RWPE2 (cell line): Measurements from ENCODE around the gene MINPP1.

Experiments
- ATAC-seq: fragments of 200-7000 bp; cut with Tn5 transposase; 3 replicates; pipeline ENCODE4 v1.9.1; 2021; ENCODE audit warnings: low read depth
- DNase-seq: peaks from one replicate; pipeline ENCODE4 v3.0.0-alpha.2; 2020; ENCODE audit warnings: low spot score
- H3K27ac ChIP-seq: fragments of 450-650 bp; 2 replicates; pipeline ENCODE4 v1.5.1; 2017; ENCODE audit warnings: mild to moderate bottlenecking; ENCODE audit not compliant: poor library complexity, severe bottlenecking
- H3K27me3 ChIP-seq: fragments of 250-450 bp; sonication (Bioruptor Pico); 2 replicates; pipeline ENCODE4 v1.5.1; 2021; ENCODE audit warnings: mild to moderate bottlenecking, moderate library complexity; ENCODE audit not compliant: insufficient read depth, poor library complexity, severe bottlenecking
- H3K36me3 ChIP-seq: fragments of 250-450 bp; sonication (Bioruptor Pico); 2 replicates; pipeline ENCODE4 v1.5.1; 2020; ENCODE audit warnings: low read depth, mild to moderate bottlenecking, moderate library complexity
- H3K4me1 ChIP-seq: fragments of 250-450 bp; sonication (Bioruptor Pico); 2 replicates; pipeline ENCODE4 v1.5.1; 2021; ENCODE audit warnings: mild to moderate bottlenecking, moderate library complexity; ENCODE audit not compliant: insufficient read depth, poor library complexity, severe bottlenecking
- H3K4me3 ChIP-seq: fragments of 250-450 bp; sonication (Bioruptor Pico); 2 replicates; pipeline ENCODE4 v1.5.1; 2021; ENCODE audit warnings: mild to moderate bottlenecking, moderate library complexity; ENCODE audit not compliant: severe bottlenecking
- H3K9me3 ChIP-seq: fragments of 250-450 bp; sonication (Bioruptor Pico); 2 replicates; pipeline ENCODE4 v1.5.1; 2021; ENCODE audit warnings: mild to moderate bottlenecking, moderate library complexity; ENCODE audit not compliant: severe bottlenecking
- TF ChIP-seq, protein P1 (sequence below): fragments of 450-650 bp; IDR thresholded peaks from one replicate; pipeline ENCODE4 v1.5.1; 2017; ENCODE audit warnings: mild to moderate bottlenecking, moderate library complexity; ENCODE audit not compliant: poor library complexity, severe bottlenecking

MINPP1 gene

DNA sequence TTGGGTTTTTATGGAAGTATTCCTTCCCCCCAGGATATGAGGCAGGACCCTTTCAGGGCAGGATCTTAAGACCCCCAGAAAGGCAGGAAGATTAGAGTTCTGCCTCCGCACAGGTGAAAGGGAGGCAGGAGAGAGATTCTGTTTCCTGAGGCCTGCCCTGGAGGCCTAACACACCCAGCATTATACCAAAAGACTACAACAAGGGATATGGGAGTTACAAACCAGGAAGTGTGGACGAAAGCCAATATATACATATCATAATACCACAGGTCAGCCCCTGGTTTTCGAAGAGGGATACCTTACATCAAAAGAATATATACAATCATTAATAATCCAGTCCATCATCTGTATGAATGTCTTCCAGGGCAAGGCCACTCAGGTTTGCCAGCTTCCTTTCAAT, 14.2 kb downstream of the MINPP1 start:
- TF ChIP-seq, protein P1, sequence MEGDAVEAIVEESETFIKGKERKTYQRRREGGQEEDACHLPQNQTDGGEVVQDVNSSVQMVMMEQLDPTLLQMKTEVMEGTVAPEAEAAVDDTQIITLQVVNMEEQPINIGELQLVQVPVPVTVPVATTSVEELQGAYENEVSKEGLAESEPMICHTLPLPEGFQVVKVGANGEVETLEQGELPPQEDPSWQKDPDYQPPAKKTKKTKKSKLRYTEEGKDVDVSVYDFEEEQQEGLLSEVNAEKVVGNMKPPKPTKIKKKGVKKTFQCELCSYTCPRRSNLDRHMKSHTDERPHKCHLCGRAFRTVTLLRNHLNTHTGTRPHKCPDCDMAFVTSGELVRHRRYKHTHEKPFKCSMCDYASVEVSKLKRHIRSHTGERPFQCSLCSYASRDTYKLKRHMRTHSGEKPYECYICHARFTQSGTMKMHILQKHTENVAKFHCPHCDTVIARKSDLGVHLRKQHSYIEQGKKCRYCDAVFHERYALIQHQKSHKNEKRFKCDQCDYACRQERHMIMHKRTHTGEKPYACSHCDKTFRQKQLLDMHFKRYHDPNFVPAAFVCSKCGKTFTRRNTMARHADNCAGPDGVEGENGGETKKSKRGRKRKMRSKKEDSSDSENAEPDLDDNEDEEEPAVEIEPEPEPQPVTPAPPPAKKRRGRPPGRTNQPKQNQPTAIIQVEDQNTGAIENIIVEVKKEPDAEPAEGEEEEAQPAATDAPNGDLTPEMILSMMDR: no peak
- H3K27ac ChIP-seq: no peak overlapping the region
- ATAC-seq (no peak), DNase-seq (no peak)
- no peak overlapping the region for H3K4me3 ChIP-seq
- H3K4me1 ChIP-seq: no peaks in the 10 kb centered on the region
- no peaks in the 10 kb centered on the region for H3K9me3 ChIP-seq
- H3K27me3 ChIP-seq: no peaks in the 10 kb centered on the region
- peaks cover 63% of the 10 kb centered on the region for H3K36me3 ChIP-seq

DNA sequence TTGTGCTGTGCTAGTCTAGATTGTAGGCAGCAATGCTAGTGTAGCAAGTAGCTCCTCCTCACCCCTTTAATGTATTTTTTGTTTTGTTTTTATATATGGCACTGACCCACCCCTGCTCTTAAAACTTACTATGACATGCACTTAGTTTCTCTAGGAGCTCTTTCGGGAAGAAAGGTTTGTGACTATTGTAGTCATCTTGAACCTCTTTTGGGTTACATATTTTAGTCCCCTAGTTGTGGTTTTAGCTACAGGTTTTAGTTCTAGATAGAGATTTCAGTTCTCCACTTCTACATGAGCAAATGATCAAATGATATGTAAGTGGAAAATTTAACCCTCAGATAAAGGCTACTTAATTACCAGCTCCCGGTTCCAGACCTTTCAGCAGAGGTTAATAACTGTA, 14.9 kb downstream of the MINPP1 start:
- Histone ChIP-seq H3K9me3 (no peaks in the 10 kb centered on the region), H3K4me3 (no peak overlapping the region), H3K27ac (no peak overlapping the region), H3K27me3 (no peaks in the 10 kb centered on the region), H3K4me1 (no peaks in the 10 kb centered on the region), H3K36me3 (peaks cover 59% of the 10 kb centered on the region)
- DNase-seq (no peak), ATAC-seq (no peak)
- TF ChIP-seq, protein P1: no peak

DNA sequence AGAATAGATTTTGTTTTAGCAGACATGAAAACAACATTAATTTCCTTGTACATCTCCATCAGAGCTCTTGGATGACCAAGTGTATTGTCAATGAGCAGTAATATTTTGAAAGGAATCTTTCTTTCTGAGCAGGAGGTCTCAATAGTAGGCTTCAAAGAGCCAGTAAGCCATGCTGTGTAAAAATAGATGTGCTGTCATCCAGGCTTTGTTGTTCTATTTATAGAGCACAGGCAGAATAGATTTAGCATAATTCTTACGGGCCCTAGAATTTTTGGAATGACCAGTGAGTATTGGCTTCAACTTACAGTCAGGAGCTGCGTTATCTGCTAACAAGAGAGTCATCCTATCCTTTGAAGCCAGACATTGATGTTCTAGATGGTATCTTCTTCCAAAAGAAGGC, 19.0 kb downstream of the MINPP1 start:
- H3K27ac ChIP-seq: no peak overlapping the region
- peaks cover 53% of the 10 kb centered on the region for H3K36me3 ChIP-seq
- H3K4me1 ChIP-seq: no peaks in the 10 kb centered on the region
- H3K4me3 ChIP-seq: no peak overlapping the region
- no peaks in the 10 kb centered on the region for H3K9me3 ChIP-seq
- DNase-seq: no peak
- no peaks in the 10 kb centered on the region for H3K27me3 ChIP-seq
- ATAC-seq: no peak
- TF ChIP-seq, protein P1: no peak

DNA sequence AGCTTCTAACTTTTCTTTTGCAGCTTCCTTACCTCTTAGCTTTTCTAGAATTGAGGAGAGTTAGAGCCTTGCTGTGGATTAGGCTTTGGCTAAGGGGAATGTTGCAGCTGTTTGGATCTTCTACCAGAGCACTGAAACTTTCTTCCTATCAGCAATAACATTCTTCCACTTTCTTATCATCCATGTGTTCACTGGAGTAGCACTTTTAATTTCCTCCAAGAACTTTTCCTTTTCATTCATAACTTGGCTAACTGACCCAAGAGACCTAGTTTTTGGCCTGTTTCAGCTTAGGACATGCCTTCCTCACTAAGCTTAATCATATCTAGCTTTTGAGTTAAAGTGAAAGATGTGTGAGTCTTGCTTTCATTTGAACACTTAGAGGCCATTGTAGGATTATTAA, 19.6 kb downstream of the MINPP1 start:
- Histone ChIP-seq H3K9me3 (no peaks in the 10 kb centered on the region), H3K36me3 (peaks cover 50% of the 10 kb centered on the region), H3K4me3 (no peak overlapping the region), H3K27me3 (no peaks in the 10 kb centered on the region), H3K27ac (no peak overlapping the region), H3K4me1 (no peaks in the 10 kb centered on the region)
- TF ChIP-seq, protein P1: no peak
- DNase-seq (no peak), ATAC-seq (no peak)

DNA sequence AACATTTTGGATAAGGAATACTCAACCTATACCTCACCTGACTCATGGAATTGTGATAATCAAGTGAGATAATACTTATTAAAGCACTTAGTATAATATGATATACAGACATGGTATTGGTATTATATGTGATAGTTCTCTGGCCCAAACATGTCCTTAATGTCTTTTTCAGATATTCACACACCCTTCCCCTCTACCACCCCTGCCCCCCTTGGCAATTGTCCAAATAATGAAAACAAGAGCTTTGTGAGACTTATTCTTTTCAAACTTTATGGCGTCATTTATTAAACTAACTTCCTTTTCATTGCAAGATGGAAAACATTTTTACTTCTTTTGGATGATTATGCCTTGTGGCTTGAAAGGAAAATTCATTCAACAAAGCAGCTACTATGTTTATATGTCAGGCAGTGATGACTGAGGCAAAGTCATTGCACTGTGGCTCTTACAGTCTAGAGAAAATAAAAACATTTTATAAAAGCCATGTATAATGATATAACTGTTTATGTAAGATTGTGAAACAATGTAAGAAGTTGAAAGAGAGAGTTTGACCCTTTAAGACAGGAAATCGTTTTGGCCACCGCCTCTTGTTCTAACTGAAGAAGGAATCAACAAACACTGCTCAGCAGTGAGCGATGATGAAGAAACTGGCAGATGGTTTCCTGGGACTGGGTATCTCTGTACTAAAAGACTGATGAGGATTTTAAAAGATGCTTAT, 27.4 kb downstream of the MINPP1 start:
- ATAC-seq (no peak), DNase-seq (no peak)
- H3K27me3 ChIP-seq: no peaks in the 10 kb centered on the region
- H3K27ac ChIP-seq: no peak overlapping the region
- peaks cover 3% of the 10 kb centered on the region for H3K4me1 ChIP-seq
- H3K4me3 ChIP-seq: no peak overlapping the region
- H3K9me3 ChIP-seq: no peaks in the 10 kb centered on the region
- TF ChIP-seq, protein P1: no peak
- peaks cover 33% of the 10 kb centered on the region for H3K36me3 ChIP-seq
